ENCODE measurements around the gene COX5A. TPM values are rescaled to one million over a fixed set of nuclear protein-coding genes. Genes with fewer than 3 reads are reported as not detected.

The COX5A gene
- total and polyA plus RNA-seq, 2 of the 13 experiments (the other 11 are each of a cell fraction or from before 2014, with no cell fraction given): 158 to 218 TPM

- TF ChIP-seq ZNF510 (CRISPR knock-in tag; IDR thresholded peaks at IDR 0.05; ENCODE audit: low read depth) (no peak), ZNF329 (CRISPR knock-in tag; IDR thresholded peaks at IDR 0.05; ENCODE audit: low read depth) (peak; percentile 64; the same call in 1 of the 2 replicates), ZNF512 (CRISPR knock-in tag; IDR thresholded peaks at IDR 0.05) (no peak), FOXO1 (CRISPR knock-in tag; IDR thresholded peaks at IDR 0.05) (0 out of 2 replicates have a peak, but pooled peaks have one; percentile 5), MIXL1 (CRISPR knock-in tag; IDR thresholded peaks at IDR 0.05) (no peak), ZNF136 (CRISPR knock-in tag; IDR thresholded peaks at IDR 0.05; ENCODE audit: low read depth) (peak; percentile 85; the same call in 1 of the 2 replicates), ARNT (IDR thresholded peaks at IDR 0.05) (no peak), ZNF503 (CRISPR knock-in tag; IDR thresholded peaks at IDR 0.05) (no peak), HMG20A (CRISPR knock-in tag; IDR thresholded peaks at IDR 0.05; ENCODE audit: borderline replicate concordance) (no peak), ERF (CRISPR knock-in tag; IDR thresholded peaks at IDR 0.05) (peak; percentile 11; the same call in 1 of the 2 replicates), SAP130 (CRISPR knock-in tag; IDR thresholded peaks at IDR 0.05; ENCODE audit: low read depth) (peak; percentile 91), ZNF432 (CRISPR knock-in tag; IDR thresholded peaks at IDR 0.05; ENCODE audit: borderline replicate concordance) (no peak), GPN1 (CRISPR knock-in tag; IDR thresholded peaks at IDR 0.05; ENCODE audit: borderline replicate concordance) (no peak), ZSCAN30 (CRISPR knock-in tag; IDR thresholded peaks at IDR 0.05) (no peak), ZSCAN25 (CRISPR knock-in tag; IDR thresholded peaks at IDR 0.05) (no peak), ZNF883 (CRISPR knock-in tag; IDR thresholded peaks at IDR 0.05; ENCODE audit: not compliant biosample characterization) (peak; percentile 42), ZNF614 (CRISPR knock-in tag; IDR thresholded peaks at IDR 0.05; ENCODE audit: borderline replicate concordance) (no peak), HOXA3 (CRISPR knock-in tag; IDR thresholded peaks at IDR 0.05) (peak; percentile 53)
- TF ChIP-seq, protein P1, sequence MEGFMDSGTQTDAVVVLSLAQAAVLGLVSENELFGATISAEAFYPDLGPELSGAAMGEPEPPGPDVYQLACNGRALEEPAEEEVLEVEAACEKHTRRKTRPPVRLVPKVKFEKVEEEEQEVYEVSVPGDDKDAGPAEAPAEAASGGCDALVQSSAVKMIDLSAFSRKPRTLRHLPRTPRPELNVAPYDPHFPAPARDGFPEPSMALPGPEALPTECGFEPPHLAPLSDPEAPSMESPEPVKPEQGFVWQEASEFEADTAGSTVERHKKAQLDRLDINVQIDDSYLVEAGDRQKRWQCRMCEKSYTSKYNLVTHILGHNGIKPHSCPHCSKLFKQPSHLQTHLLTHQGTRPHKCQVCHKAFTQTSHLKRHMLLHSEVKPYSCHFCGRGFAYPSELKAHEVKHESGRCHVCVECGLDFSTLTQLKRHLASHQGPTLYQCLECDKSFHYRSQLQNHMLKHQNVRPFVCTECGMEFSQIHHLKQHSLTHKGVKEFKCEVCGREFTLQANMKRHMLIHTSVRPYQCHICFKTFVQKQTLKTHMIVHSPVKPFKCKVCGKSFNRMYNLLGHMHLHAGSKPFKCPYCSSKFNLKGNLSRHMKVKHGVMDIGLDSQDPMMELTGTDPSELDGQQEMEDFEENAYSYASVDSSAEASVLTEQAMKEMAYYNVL (CRISPR knock-in tag; IDR thresholded peaks at IDR 0.05; ENCODE audit: borderline replicate concordance): no peak
- TF ChIP-seq, protein P2, sequence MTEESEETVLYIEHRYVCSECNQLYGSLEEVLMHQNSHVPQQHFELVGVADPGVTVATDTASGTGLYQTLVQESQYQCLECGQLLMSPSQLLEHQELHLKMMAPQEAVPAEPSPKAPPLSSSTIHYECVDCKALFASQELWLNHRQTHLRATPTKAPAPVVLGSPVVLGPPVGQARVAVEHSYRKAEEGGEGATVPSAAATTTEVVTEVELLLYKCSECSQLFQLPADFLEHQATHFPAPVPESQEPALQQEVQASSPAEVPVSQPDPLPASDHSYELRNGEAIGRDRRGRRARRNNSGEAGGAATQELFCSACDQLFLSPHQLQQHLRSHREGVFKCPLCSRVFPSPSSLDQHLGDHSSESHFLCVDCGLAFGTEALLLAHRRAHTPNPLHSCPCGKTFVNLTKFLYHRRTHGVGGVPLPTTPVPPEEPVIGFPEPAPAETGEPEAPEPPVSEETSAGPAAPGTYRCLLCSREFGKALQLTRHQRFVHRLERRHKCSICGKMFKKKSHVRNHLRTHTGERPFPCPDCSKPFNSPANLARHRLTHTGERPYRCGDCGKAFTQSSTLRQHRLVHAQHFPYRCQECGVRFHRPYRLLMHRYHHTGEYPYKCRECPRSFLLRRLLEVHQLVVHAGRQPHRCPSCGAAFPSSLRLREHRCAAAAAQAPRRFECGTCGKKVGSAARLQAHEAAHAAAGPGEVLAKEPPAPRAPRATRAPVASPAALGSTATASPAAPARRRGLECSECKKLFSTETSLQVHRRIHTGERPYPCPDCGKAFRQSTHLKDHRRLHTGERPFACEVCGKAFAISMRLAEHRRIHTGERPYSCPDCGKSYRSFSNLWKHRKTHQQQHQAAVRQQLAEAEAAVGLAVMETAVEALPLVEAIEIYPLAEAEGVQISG (CRISPR knock-in tag; IDR thresholded peaks at IDR 0.05): peak; percentile 33; the same call in 1 of the 2 replicates
Observed at GRCh38 chr15:74873036-74873755, 64.7 kb downstream of the COX5A start, which contains the start of gene SCAMP2 (continued).

Measured in HepG2 (cell line).